Lower lobe of right lung (tissue), 2 donors: ENCODE results near the gene BPIFB3. TPM values are rescaled to one million over a fixed set of nuclear protein-coding genes. Genes with fewer than 3 reads are reported as not detected.

Experiments
- ATAC-seq, 2 donors: fragments of 200-7000 bp; cut with Tn5 transposase; one replicate each; pipeline ENCODE4 v1.9.1; 2020 to 2022; ENCODE audit warnings: mild to moderate bottlenecking in 2 of 2, moderate library complexity in 2 of 2
- DNase-seq: peaks from one replicate; pipeline ENCODE4 v3.0.0-alpha.2; 2020
- H3K27ac ChIP-seq: fragments of 200-600 bp; one replicate; pipeline ENCODE4 v1.8.0; 2022
- H3K27me3 ChIP-seq: fragments of 200-600 bp; one replicate; pipeline ENCODE4 v1.8.0; 2022; ENCODE audit warnings: low read depth
- H3K36me3 ChIP-seq: fragments of 200-600 bp; one replicate; pipeline ENCODE4 v1.8.0; 2022; ENCODE audit warnings: mild to moderate bottlenecking
- H3K4me1 ChIP-seq: fragments of 200-600 bp; one replicate; pipeline ENCODE4 v1.8.0; 2022
- H3K4me3 ChIP-seq: fragments of 200-600 bp; one replicate; pipeline ENCODE4 v1.8.0; 2022; ENCODE audit warnings: mild to moderate bottlenecking
- H3K9me3 ChIP-seq: fragments of 200-600 bp; one replicate; pipeline ENCODE4 v1.8.0; 2022
- CTCF ChIP-seq: fragments of 200-600 bp; IDR thresholded peaks from one replicate; pipeline ENCODE4 v1.8.0; 2022; ENCODE audit warnings: antibody characterized with exemption, mild to moderate bottlenecking
- intact Hi-C: fragments of 100-400 bp; cut with DNase I; formaldehyde crosslinking; loops from one replicate; pipeline ENCODE4 v1.11.0; 2022
- total RNA-seq: library from RNA; stranded (reverse); fragmentation: NEBNext Ultra II Directional; extraction: Animal tissue kit (Norgen Biotek cat#: 25700); gene quantifications from one replicate; pipeline ENCODE4 v1.2.1, GENCODE V29; 2021
- donor health status: DM: no; HTN: yes; CAD: no; lungs with severe emphysema.

BPIFB3 gene
- total RNA-seq, 1 donor from 2014 or later: not detected

- no peaks in the 10 kb centered on the region for H3K36me3 ChIP-seq
- DNase-seq: no peak
- H3K9me3 ChIP-seq: no peaks in the 10 kb centered on the region
- H3K27ac ChIP-seq: no peak overlapping the region
- TF ChIP-seq CTCF: no peak
- no peaks in the 10 kb centered on the region for H3K27me3 ChIP-seq
- no peak for ATAC-seq
- H3K4me1 ChIP-seq: no peaks in the 10 kb centered on the region
- intact Hi-C loops: no loop called here
- no peak overlapping the region for H3K4me3 ChIP-seq
These were observed 678 bp downstream of the BPIFB3 start for GRCh38 chr20:33054381-33054780.

- DNase-seq (no peak), ATAC-seq (no peak)
- intact Hi-C loops: no loop called here
- no peak overlapping the region for H3K4me3 ChIP-seq
- no peak overlapping the region for H3K27ac ChIP-seq
- no peaks in the 10 kb centered on the region for H3K27me3 ChIP-seq
- TF ChIP-seq CTCF: no peak
- H3K9me3 ChIP-seq: no peaks in the 10 kb centered on the region
- no peaks in the 10 kb centered on the region for H3K4me1 ChIP-seq
- no peaks in the 10 kb centered on the region for H3K36me3 ChIP-seq
These were observed 1.1 kb downstream of the BPIFB3 start for GRCh38 chr20:33054791-33055190.

GRCh38 chr20:33059136-33059535 lies 5.4 kb downstream of the BPIFB3 start:
- ATAC-seq (no peak), DNase-seq (no peak)
- H3K27ac ChIP-seq: no peak overlapping the region
- H3K9me3 ChIP-seq: no peaks in the 10 kb centered on the region
- intact Hi-C loops: no loop called here
- no peak overlapping the region for H3K4me3 ChIP-seq
- no peaks in the 10 kb centered on the region for H3K36me3 ChIP-seq
- no peaks in the 10 kb centered on the region for H3K4me1 ChIP-seq
- no peaks in the 10 kb centered on the region for H3K27me3 ChIP-seq
- TF ChIP-seq CTCF: no peak

- ATAC-seq (no peak), DNase-seq (no peak)
- H3K27ac ChIP-seq: no peak overlapping the region
- H3K4me1 ChIP-seq: no peaks in the 10 kb centered on the region
- TF ChIP-seq CTCF: no peak
- H3K27me3 ChIP-seq: no peaks in the 10 kb centered on the region
- H3K36me3 ChIP-seq: no peaks in the 10 kb centered on the region
- no peak overlapping the region for H3K4me3 ChIP-seq
- intact Hi-C loops: no loop called here
- no peaks in the 10 kb centered on the region for H3K9me3 ChIP-seq
These were observed 6.2 kb downstream of the BPIFB3 start for GRCh38 chr20:33059741-33060390.

GRCh38 chr20:33061658-33062028 lies 7.9 kb downstream of the BPIFB3 start:
- TF ChIP-seq CTCF: no peak
- H3K27me3 ChIP-seq: no peaks in the 10 kb centered on the region
- H3K4me3 ChIP-seq: no peak overlapping the region
- intact Hi-C loops: no loop called here
- ATAC-seq (no peak), DNase-seq (no peak)
- no peaks in the 10 kb centered on the region for H3K9me3 ChIP-seq
- no peaks in the 10 kb centered on the region for H3K4me1 ChIP-seq
- no peak overlapping the region for H3K27ac ChIP-seq
- H3K36me3 ChIP-seq: no peaks in the 10 kb centered on the region
